Astrocyte (in vitro differentiated cells and primary cell): ENCODE results near the gene CCL22. TPM values are rescaled to one million over a fixed set of nuclear protein-coding genes. Genes with fewer than 3 reads are reported as not detected.
"Not testable (repeated sequence)": the region's sequence is repeated elsewhere in the genome, so short reads cannot be mapped to it uniquely, and the experiment has no call there.

Experiments used
- DNase-seq: peaks from one replicate; pipeline ENCODE4 v3.0.0-alpha.2; 2010; ENCODE audit warnings: low read depth
- FAIRE-seq: peaks from 2 replicates; lab custom pipeline; 2011; peaks lifted over from hg19 to GRCh38; lab: Jason Lieb, UNC
- H2AFZ ChIP-seq: 2 replicates; pipeline ENCODE4 v1.6.0; 2012; ENCODE audit warnings: low read depth, low read length, inconsistent platforms
- H3K27ac ChIP-seq: 2 replicates; pipeline ENCODE4 v1.5.1; 2011; ENCODE audit warnings: low read depth, low read length, inconsistent platforms
- H3K27me3 ChIP-seq: 2 replicates; pipeline ENCODE4 v1.6.0; 2011; ENCODE audit warnings: low read length, inconsistent platforms; ENCODE audit not compliant: insufficient read depth
- H3K36me3 ChIP-seq: 2 replicates; pipeline ENCODE4 v1.5.1; 2011; ENCODE audit warnings: low read length, inconsistent platforms; ENCODE audit not compliant: insufficient read depth
- H3K4me1 ChIP-seq: 2 replicates; pipeline ENCODE4 v1.5.1; 2011; ENCODE audit warnings: low read length, inconsistent platforms; ENCODE audit not compliant: insufficient read depth
- H3K4me2 ChIP-seq: 2 replicates; pipeline ENCODE4 v1.6.0; 2012; ENCODE audit warnings: low read length, inconsistent platforms
- H3K4me3 ChIP-seq: 2 replicates; pipeline ENCODE4 v1.5.1; 2011; ENCODE audit warnings: low read depth, mild to moderate bottlenecking, low read length, inconsistent platforms; ENCODE audit not compliant: insufficient read depth
- H3K79me2 ChIP-seq: 2 replicates; pipeline ENCODE4 v1.6.0; 2012; ENCODE audit warnings: mild to moderate bottlenecking, low read length, inconsistent platforms; ENCODE audit not compliant: insufficient read depth
- H3K9ac ChIP-seq: 2 replicates; pipeline ENCODE4 v1.6.0; 2012; ENCODE audit warnings: mild to moderate bottlenecking, low read length, inconsistent platforms
- H3K9me3 ChIP-seq: 2 replicates; pipeline ENCODE4 v1.5.1; 2012; ENCODE audit warnings: low read depth, mild to moderate bottlenecking, low read length, inconsistent platforms; ENCODE audit not compliant: insufficient read depth
- H4K20me1 ChIP-seq: 2 replicates; pipeline ENCODE4 v1.6.0; 2012; ENCODE audit warnings: low read length, inconsistent platforms; ENCODE audit not compliant: insufficient read depth
- H3K27ac Mint-ChIP-seq: one replicate; pipeline ENCODE4 v1.8.0; 2021; ENCODE audit warnings: mild to moderate bottlenecking, mixed read lengths; ENCODE audit not compliant: unreplicated experiment
- H3K27me3 Mint-ChIP-seq: one replicate; pipeline ENCODE4 v1.8.0; 2021; ENCODE audit warnings: low read depth, mixed read lengths; ENCODE audit not compliant: unreplicated experiment
- H3K36me3 Mint-ChIP-seq: one replicate; pipeline ENCODE4 v1.8.0; 2021; ENCODE audit warnings: low read depth, mixed read lengths; ENCODE audit not compliant: unreplicated experiment
- H3K4me1 Mint-ChIP-seq: one replicate; pipeline ENCODE4 v1.8.0; 2021; ENCODE audit warnings: low read depth, mixed read lengths; ENCODE audit not compliant: unreplicated experiment
- H3K4me3 Mint-ChIP-seq: one replicate; pipeline ENCODE4 v1.8.0; 2021; ENCODE audit warnings: mild to moderate bottlenecking, moderate library complexity, mixed read lengths; ENCODE audit not compliant: unreplicated experiment
- H3K9me3 Mint-ChIP-seq: one replicate; pipeline ENCODE4 v1.8.0; 2021; ENCODE audit warnings: mild to moderate bottlenecking, mixed read lengths; ENCODE audit not compliant: unreplicated experiment
- CTCF ChIP-seq: IDR thresholded peaks from 2 replicates; pipeline ENCODE4 v1.5.1; 2011; ENCODE audit warnings: low read depth, mild to moderate bottlenecking, inconsistent platforms, low read length, moderate library complexity; ENCODE audit not compliant: insufficient read depth
- EZH2 ChIP-seq: IDR thresholded peaks from 2 replicates; pipeline ENCODE4 v1.6.1; 2012; ENCODE audit warnings: mild to moderate bottlenecking, low read length, inconsistent platforms; ENCODE audit not compliant: insufficient read depth
- total RNA-seq: library from RNA; stranded (reverse); gene quantifications from 2 replicates; pipeline ENCODE4 v1.2.1, GENCODE V29; 2021

CCL22 gene
- total RNA-seq, 1 donor from 2014 or later: not detected

- no peaks in the 10 kb centered on the region for H4K20me1 ChIP-seq
- no peak overlapping the region for H3K4me2 ChIP-seq
- DNase-seq: no peak
- Mint-ChIP-seq H3K4me3 (no peak overlapping the region), H3K9me3 (peaks cover 9% of the 10 kb centered on the region), H3K36me3 (peaks cover 4% of the 10 kb centered on the region), H3K27ac (no peak overlapping the region), H3K4me1 (no peaks in the 10 kb centered on the region), H3K27me3 (peaks cover 27% of the 10 kb centered on the region)
- TF ChIP-seq CTCF (no peak), EZH2 (no peak)
- H3K27me3 ChIP-seq: peaks cover 10% of the 10 kb centered on the region
- no peaks in the 10 kb centered on the region for H3K36me3 ChIP-seq
- H3K4me1 ChIP-seq: no peaks in the 10 kb centered on the region
- no peak for FAIRE-seq
- no peaks in the 10 kb centered on the region for H3K79me2 ChIP-seq
- H3K4me3 ChIP-seq: no peak overlapping the region
- H3K9ac ChIP-seq: no peak overlapping the region
- no peak overlapping the region for H3K27ac ChIP-seq
- peaks cover 3% of the 10 kb centered on the region for H3K9me3 ChIP-seq
- peak overlapping the region; percentile 18 for H2AFZ ChIP-seq
Observed at GRCh38 chr16:57394444-57394843, 35.9 kb downstream of the CCL22 start.

GRCh38 chr16:57395026-57395425, 36.4 kb downstream of the CCL22 start:
- Histone ChIP-seq H3K4me3 (no peak overlapping the region), H3K9ac (no peak overlapping the region), H2AFZ (no peak overlapping the region), H3K27me3 (peaks cover 7% of the 10 kb centered on the region), H3K4me2 (no peak overlapping the region), H4K20me1 (no peaks in the 10 kb centered on the region), H3K36me3 (no peaks in the 10 kb centered on the region), H3K9me3 (peaks cover 3% of the 10 kb centered on the region), H3K27ac (no peak overlapping the region), H3K4me1 (no peaks in the 10 kb centered on the region), H3K79me2 (no peaks in the 10 kb centered on the region)
- Mint-ChIP-seq H3K27me3 (peaks cover 29% of the 10 kb centered on the region), H3K27ac (no peak overlapping the region), H3K4me3 (no peak overlapping the region), H3K9me3 (peaks cover 9% of the 10 kb centered on the region), H3K4me1 (no peaks in the 10 kb centered on the region), H3K36me3 (peaks cover 4% of the 10 kb centered on the region)
- DNase-seq: no peak
- TF ChIP-seq EZH2: no peak
- no peak for TF ChIP-seq CTCF
- no peak for FAIRE-seq

GRCh38 chr16:57396786-57397185, 38.2 kb downstream of the CCL22 start:
- no peak overlapping the region for H3K4me3 Mint-ChIP-seq
- H3K27ac Mint-ChIP-seq: no peak overlapping the region
- peaks cover 25% of the 10 kb centered on the region for H3K27me3 Mint-ChIP-seq
- no peak for FAIRE-seq
- H3K4me3 ChIP-seq: no peak overlapping the region
- H3K27me3 ChIP-seq: peaks cover 4% of the 10 kb centered on the region
- H4K20me1 ChIP-seq: no peaks in the 10 kb centered on the region
- no peak overlapping the region for H3K4me2 ChIP-seq
- no peaks in the 10 kb centered on the region for H3K4me1 ChIP-seq
- H2AFZ ChIP-seq: no peak overlapping the region
- H3K9ac ChIP-seq: no peak overlapping the region
- H3K9me3 ChIP-seq: peaks cover 3% of the 10 kb centered on the region
- TF ChIP-seq EZH2: no peak
- TF ChIP-seq CTCF: no peak
- H3K79me2 ChIP-seq: no peaks in the 10 kb centered on the region
- H3K36me3 ChIP-seq: no peaks in the 10 kb centered on the region
- H3K9me3 Mint-ChIP-seq: peaks cover 6% of the 10 kb centered on the region
- H3K27ac ChIP-seq: no peak overlapping the region
- H3K36me3 Mint-ChIP-seq: peaks cover 4% of the 10 kb centered on the region
- no peaks in the 10 kb centered on the region for H3K4me1 Mint-ChIP-seq
- no peak for DNase-seq

GRCh38 chr16:57397493-57397892, 38.9 kb downstream of the CCL22 start:
- not testable (repeated sequence) for H4K20me1 ChIP-seq, H3K36me3 ChIP-seq, H3K9me3 Mint-ChIP-seq, H3K27ac Mint-ChIP-seq, H3K4me2 ChIP-seq, H3K9me3 ChIP-seq, H3K4me1 ChIP-seq, H3K4me1 Mint-ChIP-seq, DNase-seq, H3K4me3 ChIP-seq, FAIRE-seq, H3K9ac ChIP-seq, H3K4me3 Mint-ChIP-seq, H3K27me3 ChIP-seq, H3K79me2 ChIP-seq, H3K27ac ChIP-seq, H2AFZ ChIP-seq, H3K36me3 Mint-ChIP-seq
- H3K27me3 Mint-ChIP-seq: peaks cover 25% of the 10 kb centered on the region
